Ectodermal cell (in vitro differentiated cells): ENCODE results near the gene FRAS1.
"Not testable (repeated sequence)": the region's sequence is repeated elsewhere in the genome, so short reads cannot be mapped to it uniquely, and the experiment has no call there.

Source experiments
- H3K27ac ChIP-seq: 2 replicates; pipeline ENCODE4 v1.7.0; 2013; ENCODE audit warnings: mild to moderate bottlenecking, low read depth, low read length; ENCODE audit not compliant: insufficient read depth, poor library complexity, severe bottlenecking
- H3K27me3 ChIP-seq: 2 replicates; pipeline ENCODE4 v1.7.0; 2013; ENCODE audit warnings: mild to moderate bottlenecking, low read length; ENCODE audit not compliant: insufficient read depth, control insufficient read depth, poor library complexity, severe bottlenecking
- H3K36me3 ChIP-seq: one replicate; pipeline ENCODE4 v1.7.0; 2013; ENCODE audit warnings: low read length; ENCODE audit not compliant: control insufficient read depth, insufficient read depth
- H3K4me1 ChIP-seq: one replicate; pipeline ENCODE4 v1.7.0; 2013; ENCODE audit warnings: low read length; ENCODE audit not compliant: control insufficient read depth, insufficient read depth
- H3K4me3 ChIP-seq: 2 replicates; pipeline ENCODE4 v1.7.0; 2013; ENCODE audit warnings: low read depth, low read length, control low read depth; ENCODE audit not compliant: insufficient read depth
- H3K9me3 ChIP-seq: 2 replicates; pipeline ENCODE4 v1.7.0; 2013; ENCODE audit warnings: mild to moderate bottlenecking, low read length, moderate library complexity; ENCODE audit not compliant: control insufficient read depth
- WGBS, 2 experiments: methylation state at CpG; one replicate each; pipeline ENCODE4 v1.1.7; 2013; ENCODE audit warnings: missing lambda C conversion rate in 2 of 2; 5-methylcytosine and 5-hydroxymethylcytosine counted together

Gene FRAS1

DNA sequence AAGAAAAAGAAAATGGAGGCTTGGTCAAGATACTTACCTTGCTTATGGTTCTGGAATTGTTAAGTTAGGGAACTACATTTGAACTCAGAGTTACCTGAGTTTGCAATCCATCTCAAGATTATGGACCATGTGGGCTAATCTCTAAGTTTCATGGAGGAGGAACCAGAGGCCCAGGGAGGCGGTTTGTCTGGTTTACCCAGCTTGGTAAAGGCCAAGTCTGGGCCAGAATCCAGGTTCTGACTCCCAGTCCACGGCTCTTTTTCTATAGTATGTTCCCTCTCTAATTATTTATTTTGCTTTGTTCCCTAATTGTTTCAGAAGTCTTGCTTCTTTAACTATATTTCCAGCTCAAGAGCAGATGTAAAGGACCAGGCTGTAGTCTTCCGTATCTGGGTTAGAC lies 168.1 kb downstream of the FRAS1 start:
- WGBS, 2 experiments, result 94 to 96% methylated on average over 3 of the region's 3 CpGs
- no peak overlapping the region for H3K27ac ChIP-seq
- H3K4me3 ChIP-seq, result no peak overlapping the region
- peaks cover 3% of the 10 kb centered on the region for H3K9me3 ChIP-seq
- peaks cover 16% of the 10 kb centered on the region for H3K4me1 ChIP-seq
- no peaks in the 10 kb centered on the region for H3K36me3 ChIP-seq
- H3K27me3 ChIP-seq, result peaks cover 4% of the 10 kb centered on the region

DNA sequence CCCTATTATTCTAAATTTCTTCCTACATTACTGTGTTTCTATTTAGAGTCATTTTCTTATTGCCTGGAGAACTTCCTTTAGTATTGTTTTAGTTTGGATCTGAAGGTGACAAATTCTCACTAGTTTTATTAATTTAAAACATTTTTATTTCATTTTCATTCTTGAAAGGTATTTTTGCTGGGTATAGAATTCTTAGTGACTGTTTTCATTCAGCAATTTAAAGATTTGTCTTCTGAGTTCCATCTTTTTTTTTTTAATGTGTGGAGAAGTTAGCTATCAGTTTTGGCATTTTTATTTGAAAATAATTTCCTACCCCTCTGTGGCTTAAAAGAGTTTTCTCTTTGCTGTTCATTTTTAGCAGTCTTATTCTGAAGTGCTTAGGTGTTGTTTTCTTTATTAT lies 169.2 kb downstream of the FRAS1 start:
- Histone ChIP-seq H3K4me3 (no peak overlapping the region), H3K36me3 (no peaks in the 10 kb centered on the region), H3K4me1 (peaks cover 16% of the 10 kb centered on the region), H3K27me3 (peaks cover 4% of the 10 kb centered on the region), H3K27ac (no peak overlapping the region), H3K9me3 (peaks cover 3% of the 10 kb centered on the region)

DNA sequence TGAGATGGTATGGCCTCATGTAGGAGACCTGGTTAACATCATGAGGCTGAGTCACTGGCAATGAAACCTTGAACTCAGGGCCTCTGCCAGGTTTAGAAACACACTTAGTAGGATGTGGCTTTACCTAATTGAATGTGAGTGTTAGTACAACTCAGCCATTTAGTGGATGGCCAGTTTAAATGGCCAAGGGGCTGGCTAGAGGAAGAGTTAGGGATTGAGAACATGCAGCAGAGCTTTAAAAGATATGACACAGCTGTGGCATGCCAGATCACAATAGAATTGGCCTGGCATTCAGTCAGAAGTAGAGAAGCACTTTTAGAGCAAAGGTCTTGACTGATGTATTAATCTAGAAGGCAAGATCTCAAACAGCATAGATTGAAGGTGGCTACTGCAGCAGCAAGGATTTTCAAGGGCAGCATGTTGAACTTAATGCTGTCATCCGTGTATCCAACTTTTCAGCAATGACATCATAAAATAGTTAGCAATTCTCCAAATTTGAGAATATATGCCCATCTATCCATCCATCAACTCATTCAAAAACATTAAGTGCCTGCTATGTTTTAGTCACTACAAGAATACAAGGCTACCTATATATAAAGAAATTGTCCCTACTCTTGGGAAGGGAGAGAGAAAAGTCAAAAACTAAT lies 170.4 kb downstream of the FRAS1 start:
- H3K27ac ChIP-seq, result no peak overlapping the region
- peaks cover 11% of the 10 kb centered on the region for H3K4me1 ChIP-seq
- H3K27me3 ChIP-seq, result no peaks in the 10 kb centered on the region
- H3K4me3 ChIP-seq, result no peak overlapping the region
- H3K36me3 ChIP-seq, result no peaks in the 10 kb centered on the region
- peaks cover 3% of the 10 kb centered on the region for H3K9me3 ChIP-seq
- WGBS, 2 experiments, result 82 to 92% methylated on average over 1 of the region's 1 CpG

DNA sequence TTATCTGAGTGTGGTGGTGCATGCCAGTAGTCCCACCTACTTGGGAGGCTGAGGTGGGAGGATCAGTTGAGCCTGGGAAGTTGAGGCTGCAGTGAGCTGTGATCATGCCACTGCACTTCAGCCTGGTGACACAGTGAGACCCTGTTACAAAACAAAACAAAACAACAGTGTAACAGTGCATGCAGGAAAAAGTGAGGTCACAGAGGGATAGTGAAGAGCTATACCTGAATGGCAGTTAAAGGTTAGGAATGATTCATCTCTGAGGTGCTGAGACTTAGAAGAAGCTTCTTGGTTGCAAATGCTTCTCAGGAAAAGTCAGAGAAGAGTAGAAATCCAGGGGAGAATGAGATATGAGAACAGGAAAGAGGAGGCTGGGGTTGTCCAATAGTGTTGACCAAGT lies 178.7 kb downstream of the FRAS1 start:
- Histone ChIP-seq H3K4me3 (no peak overlapping the region), H3K9me3 (no peaks in the 10 kb centered on the region), H3K4me1 (no peaks in the 10 kb centered on the region), H3K27me3 (no peaks in the 10 kb centered on the region), H3K27ac (no peak overlapping the region), H3K36me3 (no peaks in the 10 kb centered on the region)

DNA sequence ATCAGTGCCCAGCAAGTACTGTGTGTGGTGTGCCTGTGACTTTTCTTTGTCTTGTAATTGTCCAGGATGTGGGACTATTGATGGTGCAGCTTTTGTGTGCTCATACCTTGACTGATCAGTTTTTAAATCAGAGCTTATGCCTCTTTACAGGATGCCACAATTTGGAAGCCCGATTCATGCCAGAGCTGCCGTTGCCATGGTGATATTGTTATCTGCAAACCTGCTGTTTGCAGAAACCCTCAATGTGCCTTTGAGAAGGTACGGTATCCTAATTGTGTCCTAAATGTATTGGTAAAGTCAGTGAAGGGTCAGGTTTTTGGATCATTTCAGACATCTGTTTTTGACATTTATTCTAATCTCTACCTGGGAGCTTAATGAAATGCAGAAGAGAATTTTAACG lies 180.2 kb downstream of the FRAS1 start:
- H3K27ac ChIP-seq, result no peak overlapping the region
- H3K4me3 ChIP-seq, result no peak overlapping the region
- H3K27me3 ChIP-seq, result no peaks in the 10 kb centered on the region
- H3K4me1 ChIP-seq, result no peaks in the 10 kb centered on the region
- H3K9me3 ChIP-seq, result no peaks in the 10 kb centered on the region
- H3K36me3 ChIP-seq, result no peaks in the 10 kb centered on the region
- 88 to 91% methylated on average over 4 of the region's 4 CpGs for WGBS, 2 experiments

DNA sequence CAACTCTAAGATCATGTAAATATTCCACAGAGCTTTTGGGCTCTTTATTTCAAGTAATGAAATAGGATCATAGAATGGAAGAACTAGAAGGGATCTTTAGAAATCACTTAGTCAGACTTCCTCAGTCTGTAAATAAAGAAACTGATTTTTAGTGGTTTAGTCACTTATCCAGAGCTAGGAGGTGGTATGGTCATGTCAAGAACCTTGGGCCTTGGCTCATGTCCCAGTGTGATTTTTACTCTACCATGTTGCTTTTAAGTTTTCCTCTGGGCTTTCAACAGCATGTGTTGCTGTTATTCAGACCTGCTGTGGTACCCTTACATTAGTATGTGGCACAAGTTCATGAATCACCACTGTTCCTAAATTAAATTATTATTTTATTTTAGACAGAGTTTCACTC lies 184.9 kb downstream of the FRAS1 start:
- Histone ChIP-seq H3K4me1 (no peaks in the 10 kb centered on the region), H3K27me3 (no peaks in the 10 kb centered on the region), H3K4me3 (no peak overlapping the region), H3K9me3 (no peaks in the 10 kb centered on the region), H3K36me3 (no peaks in the 10 kb centered on the region), H3K27ac (no peak overlapping the region)

DNA sequence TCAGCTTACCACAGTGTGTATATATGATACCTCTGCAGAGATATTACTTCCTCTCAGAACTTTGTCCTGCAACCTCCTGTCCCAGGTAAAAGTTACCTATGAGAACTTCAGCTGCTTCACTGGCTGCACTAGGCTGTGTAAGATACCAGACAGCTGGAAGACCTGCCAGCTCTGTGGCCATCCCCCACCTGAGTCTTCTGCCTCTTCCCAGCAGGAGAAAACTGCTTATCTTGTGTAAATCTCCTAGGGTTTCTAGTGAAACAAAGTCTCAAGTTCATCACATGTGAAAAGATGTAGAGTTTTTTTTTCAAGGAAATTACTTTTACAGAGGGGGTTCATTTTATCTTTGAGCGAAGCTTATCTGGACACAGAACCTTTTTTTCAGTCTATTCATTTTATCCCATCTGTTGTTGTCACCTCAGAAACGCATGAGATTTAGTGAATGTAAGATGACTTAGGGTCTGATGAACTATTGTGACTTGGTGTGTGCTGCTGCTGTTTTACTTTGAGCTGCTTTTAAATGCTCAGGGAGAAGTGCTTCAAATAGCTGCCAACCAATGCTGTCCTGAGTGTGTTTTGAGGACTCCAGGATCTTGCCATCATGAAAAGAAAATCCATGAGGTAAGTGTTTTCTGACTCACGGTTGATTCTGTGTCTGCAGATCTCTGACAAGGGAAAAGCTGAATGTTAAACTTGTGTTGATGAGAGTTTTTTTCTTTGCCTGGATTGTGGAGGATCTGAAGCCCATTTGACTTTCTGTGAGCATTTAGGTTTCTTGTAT lies 187.8 kb downstream of the FRAS1 start:
- H3K4me1 ChIP-seq, result peaks cover 4% of the 10 kb centered on the region
- H3K9me3 ChIP-seq, result no peaks in the 10 kb centered on the region
- 87 to 91% methylated on average over 2 to 3 of the region's 3 CpGs for WGBS, 2 experiments
- H3K27me3 ChIP-seq, result no peaks in the 10 kb centered on the region
- no peaks in the 10 kb centered on the region for H3K36me3 ChIP-seq
- no peak overlapping the region for H3K27ac ChIP-seq
- H3K4me3 ChIP-seq, result no peak overlapping the region

DNA sequence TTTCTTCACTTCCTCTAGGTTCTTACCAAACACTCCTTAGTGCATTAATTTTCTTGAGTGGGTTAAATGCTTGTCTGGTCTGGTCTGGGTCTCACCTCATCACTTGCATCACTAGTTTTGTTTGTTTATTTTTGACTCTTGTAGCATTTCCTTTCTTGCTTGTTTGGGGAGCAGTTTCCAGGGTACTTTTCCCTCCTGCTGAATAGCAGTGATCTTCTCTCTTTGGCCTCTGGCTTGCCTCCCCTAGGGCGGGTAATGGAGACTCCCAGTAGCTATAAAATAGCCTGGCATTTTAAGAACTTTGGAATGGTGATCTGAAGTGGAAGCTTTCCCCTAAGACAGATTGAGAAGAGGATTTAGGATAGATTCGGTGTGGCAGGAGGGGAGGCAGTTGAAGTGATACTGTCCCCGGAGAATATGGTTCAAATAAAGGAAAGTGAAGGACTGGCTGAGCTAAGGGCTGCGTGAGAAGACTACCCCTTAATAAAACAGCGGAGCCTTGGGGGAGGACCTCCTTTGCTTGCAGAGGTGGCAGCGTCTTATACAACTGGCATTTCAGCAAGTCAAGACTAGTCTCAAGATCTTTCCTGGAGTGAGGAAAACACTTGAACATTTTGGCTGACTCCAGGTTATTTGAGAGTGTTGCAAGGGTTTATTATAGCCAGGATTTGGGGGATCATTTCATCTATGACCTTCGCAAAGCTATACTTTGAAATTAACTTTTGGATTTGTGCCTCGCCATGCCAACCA lies 190.6 kb downstream of the FRAS1 start:
- no peak overlapping the region for H3K4me3 ChIP-seq
- no peaks in the 10 kb centered on the region for H3K36me3 ChIP-seq
- no peaks in the 10 kb centered on the region for H3K9me3 ChIP-seq
- H3K4me1 ChIP-seq, result peaks cover 4% of the 10 kb centered on the region
- no peaks in the 10 kb centered on the region for H3K27me3 ChIP-seq
- WGBS, 2 experiments, result 90 to 91% methylated on average over 8 of the region's 8 CpGs
- no peak overlapping the region for H3K27ac ChIP-seq

DNA sequence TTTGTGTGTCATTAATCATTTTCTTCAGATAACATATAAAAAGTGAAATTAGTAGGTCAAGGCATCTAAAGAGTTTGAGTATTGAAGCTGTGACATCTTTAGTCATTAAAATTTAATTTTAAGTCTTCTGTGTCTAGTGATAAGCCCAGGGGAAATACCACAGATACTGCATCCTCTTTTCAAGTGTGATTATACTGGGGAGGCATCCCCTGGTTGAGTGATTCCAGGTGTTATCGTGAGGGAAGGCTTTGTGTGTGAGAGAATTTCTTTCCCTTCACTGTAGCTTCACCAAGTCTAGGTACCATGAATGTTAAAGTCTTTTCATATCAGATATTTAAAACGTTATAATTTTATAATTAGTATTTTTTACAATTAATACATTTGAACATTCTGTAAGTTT lies 193.4 kb downstream of the FRAS1 start:
- WGBS, 2 experiments, result 100% methylated on average over 1 of the region's 2 CpGs; no CpG with 5 or more reads in 1 of the 2 experiments
- Histone ChIP-seq H3K27me3 (no peaks in the 10 kb centered on the region), H3K4me3 (no peak overlapping the region), H3K27ac (no peak overlapping the region), H3K4me1 (peaks cover 4% of the 10 kb centered on the region), H3K36me3 (no peaks in the 10 kb centered on the region), H3K9me3 (no peaks in the 10 kb centered on the region)

DNA sequence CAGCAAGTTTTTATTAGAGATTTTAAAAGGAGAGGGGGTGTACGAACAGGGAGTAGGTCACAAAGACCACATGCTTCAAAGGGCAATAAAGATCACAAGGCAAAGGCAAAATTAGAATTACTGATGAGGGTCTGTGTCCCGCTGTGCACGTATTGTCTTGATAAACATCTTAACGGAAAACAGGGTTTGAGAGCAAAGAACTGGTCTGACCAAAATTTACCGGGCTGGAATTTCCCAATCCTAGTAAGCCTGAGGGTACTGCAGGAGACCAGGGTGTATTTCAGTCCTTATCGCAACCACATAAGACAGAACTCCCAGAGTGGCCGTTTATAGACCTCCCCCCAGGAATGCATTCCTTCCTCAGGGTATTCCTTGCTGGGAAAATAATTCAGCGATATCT lies 195.7 kb downstream of the FRAS1 start:
- H3K4me1 ChIP-seq, H3K9me3 ChIP-seq, H3K27me3 ChIP-seq, H3K4me3 ChIP-seq, H3K27ac ChIP-seq, H3K36me3 ChIP-seq: not testable (repeated sequence)
- WGBS, 2 experiments, result 83 to 87% methylated on average over 8 of the region's 8 CpGs
